Hepatocyte (in vitro differentiated cells): ENCODE data around the gene PHB1. TPM values are rescaled to one million over a fixed set of nuclear protein-coding genes. Genes with fewer than 3 reads are reported as not detected.

Experiments
- DNase-seq: peaks from one replicate; pipeline ENCODE4 v3.0.0-alpha.2; 2016; ENCODE audit warnings: low spot score
- H2AFZ ChIP-seq: fragments of 200-600 bp; sonication (generic); 2 replicates; pipeline ENCODE4 v1.6.0; 2016; ENCODE audit warnings: antibody characterized with exemption, mild to moderate bottlenecking
- H3K27ac ChIP-seq: fragments of 200-600 bp; sonication (generic); 2 replicates; pipeline ENCODE4 v1.5.1; 2016; ENCODE audit warnings: mild to moderate bottlenecking
- H3K27me3 ChIP-seq: fragments of 200-600 bp; sonication (generic); 2 replicates; pipeline ENCODE4 v1.6.1; 2016
- H3K36me3 ChIP-seq: fragments of 200-600 bp; sonication (generic); replicated peaks from 2 replicates; pipeline ENCODE4 v1.5.1; 2016; ENCODE audit warnings: low read depth; ENCODE audit not compliant: insufficient read depth
- H3K4me1 ChIP-seq: fragments of 200-600 bp; sonication (generic); 2 replicates; pipeline ENCODE4 v1.5.1; 2016; ENCODE audit warnings: mild to moderate bottlenecking, moderate library complexity; ENCODE audit not compliant: insufficient read depth
- H3K4me2 ChIP-seq: fragments of 200-600 bp; sonication (generic); 2 replicates; pipeline ENCODE4 v1.6.0; 2016
- H3K4me3 ChIP-seq: fragments of 200-600 bp; sonication (generic); 2 replicates; pipeline ENCODE4 v1.5.1; 2016; ENCODE audit warnings: mild to moderate bottlenecking
- H3K79me2 ChIP-seq: fragments of 200-600 bp; sonication (generic); 2 replicates; pipeline ENCODE4 v1.6.0; 2017; ENCODE audit warnings: mild to moderate bottlenecking
- H3K9me2 ChIP-seq: fragments of 200-600 bp; sonication (generic); replicated peaks from 2 replicates; pipeline ENCODE4 v1.6.0; 2017; ENCODE audit warnings: mild to moderate bottlenecking; ENCODE audit not compliant: insufficient read depth
- H3K9me3 ChIP-seq: fragments of 200-600 bp; sonication (generic); 2 replicates; pipeline ENCODE4 v1.5.1; 2016; ENCODE audit warnings: low read depth, mild to moderate bottlenecking
- H4K20me1 ChIP-seq: fragments of 200-600 bp; sonication (generic); 2 replicates; pipeline ENCODE4 v1.6.0; 2016; ENCODE audit warnings: mild to moderate bottlenecking; ENCODE audit not compliant: insufficient read depth, poor library complexity, severe bottlenecking
- EZH2 ChIP-seq: fragments of 200-600 bp; sonication (generic); IDR thresholded peaks from 2 replicates; pipeline ENCODE4 v1.6.1; 2016; ENCODE audit warnings: antibody characterized with exemption, mild to moderate bottlenecking, borderline replicate concordance
- EZH2phosphoT487 ChIP-seq: fragments of 200-600 bp; sonication (generic); IDR thresholded peaks from one replicate; pipeline ENCODE4 v1.6.1; 2018; ENCODE audit warnings: antibody characterized with exemption, mild to moderate bottlenecking, low read depth, moderate library complexity; ENCODE audit not compliant: unreplicated experiment, severe bottlenecking
- WGBS: methylation state at CpG from one replicate; pipeline ENCODE4 v1.1.6; 2016; ENCODE audit warnings: low lambda C conversion rate; ENCODE audit errors: missing lambda C conversion rate; 5-methylcytosine and 5-hydroxymethylcytosine counted together
- polyA plus RNA-seq: library from polyadenylated mRNA; unstranded; fragments of >200 nt; fragmentation: Nextera tagmentation; extraction: Ambion mirVana; gene quantifications from 2 replicates; pipeline ENCODE4 v1.2.1, GENCODE V29; 2016
- total RNA-seq: library from RNA; depleted of rRNA; stranded (reverse); fragments of >200 nt; gene quantifications from 2 replicates; pipeline ENCODE4 v1.2.3, GENCODE V29; 2014
- TF ChIP-seq, protein P1 (sequence below): fragments of 200-600 bp; sonication (generic); IDR thresholded peaks from 2 replicates; pipeline ENCODE4 v1.5.1; 2016; ENCODE audit warnings: antibody characterized with exemption, mild to moderate bottlenecking; ENCODE audit not compliant: poor library complexity

The PHB1 gene
- total and polyA plus RNA-seq, 2 experiments from 2014 or later = 114 to 171 TPM

GRCh38 chr17:49452661-49453060, 38.0 kb upstream of the PHB1 start:
- Histone ChIP-seq H3K36me3 (no peaks in the 10 kb centered on the region), H2AFZ (no peak overlapping the region), H3K9me2 (no peaks in the 10 kb centered on the region), H3K4me1 (peaks cover 14% of the 10 kb centered on the region), H3K27me3 (no peaks in the 10 kb centered on the region), H3K79me2 (no peaks in the 10 kb centered on the region), H3K4me3 (no peak overlapping the region), H4K20me1 (no peaks in the 10 kb centered on the region), H3K9me3 (no peaks in the 10 kb centered on the region), H3K4me2 (no peak overlapping the region), H3K27ac (no peak overlapping the region)
- no peak for DNase-seq
- TF ChIP-seq, protein P1, sequence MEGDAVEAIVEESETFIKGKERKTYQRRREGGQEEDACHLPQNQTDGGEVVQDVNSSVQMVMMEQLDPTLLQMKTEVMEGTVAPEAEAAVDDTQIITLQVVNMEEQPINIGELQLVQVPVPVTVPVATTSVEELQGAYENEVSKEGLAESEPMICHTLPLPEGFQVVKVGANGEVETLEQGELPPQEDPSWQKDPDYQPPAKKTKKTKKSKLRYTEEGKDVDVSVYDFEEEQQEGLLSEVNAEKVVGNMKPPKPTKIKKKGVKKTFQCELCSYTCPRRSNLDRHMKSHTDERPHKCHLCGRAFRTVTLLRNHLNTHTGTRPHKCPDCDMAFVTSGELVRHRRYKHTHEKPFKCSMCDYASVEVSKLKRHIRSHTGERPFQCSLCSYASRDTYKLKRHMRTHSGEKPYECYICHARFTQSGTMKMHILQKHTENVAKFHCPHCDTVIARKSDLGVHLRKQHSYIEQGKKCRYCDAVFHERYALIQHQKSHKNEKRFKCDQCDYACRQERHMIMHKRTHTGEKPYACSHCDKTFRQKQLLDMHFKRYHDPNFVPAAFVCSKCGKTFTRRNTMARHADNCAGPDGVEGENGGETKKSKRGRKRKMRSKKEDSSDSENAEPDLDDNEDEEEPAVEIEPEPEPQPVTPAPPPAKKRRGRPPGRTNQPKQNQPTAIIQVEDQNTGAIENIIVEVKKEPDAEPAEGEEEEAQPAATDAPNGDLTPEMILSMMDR = no peak
- no peak for TF ChIP-seq EZH2phosphoT487
- 97% methylated on average over 5 of the region's 5 CpGs for WGBS

GRCh38 chr17:49452201-49452600, 37.5 kb upstream of the PHB1 start:
- H4K20me1 ChIP-seq = no peaks in the 10 kb centered on the region
- H3K27me3 ChIP-seq = no peaks in the 10 kb centered on the region
- H3K27ac ChIP-seq = no peak overlapping the region
- 70% methylated on average over 5 of the region's 5 CpGs for WGBS
- H3K9me3 ChIP-seq = no peaks in the 10 kb centered on the region
- H2AFZ ChIP-seq = no peak overlapping the region
- H3K4me1 ChIP-seq = peaks cover 14% of the 10 kb centered on the region
- no peak overlapping the region for H3K4me2 ChIP-seq
- H3K9me2 ChIP-seq = no peaks in the 10 kb centered on the region
- no peak for TF ChIP-seq EZH2
- DNase-seq = no peak
- no peak overlapping the region for H3K4me3 ChIP-seq
- H3K79me2 ChIP-seq = no peaks in the 10 kb centered on the region
- no peaks in the 10 kb centered on the region for H3K36me3 ChIP-seq

- Histone ChIP-seq H3K4me2 (no peak overlapping the region), H3K27ac (no peak overlapping the region), H3K9me3 (no peaks in the 10 kb centered on the region), H3K36me3 (no peaks in the 10 kb centered on the region), H3K4me3 (no peak overlapping the region), H2AFZ (no peak overlapping the region), H4K20me1 (no peaks in the 10 kb centered on the region), H3K4me1 (peaks cover 6% of the 10 kb centered on the region), H3K79me2 (no peaks in the 10 kb centered on the region), H3K9me2 (no peaks in the 10 kb centered on the region), H3K27me3 (no peaks in the 10 kb centered on the region)
- no peak for DNase-seq
- TF ChIP-seq, protein P1 = no peak
- TF ChIP-seq EZH2 = no peak
- TF ChIP-seq EZH2phosphoT487 = no peak
- WGBS = 46% methylated on average over 3 of the region's 3 CpGs
These were observed 36.1 kb upstream of the PHB1 start for GRCh38 chr17:49450735-49451134.

GRCh38 chr17:49450181-49450580, 35.5 kb upstream of the PHB1 start:
- Histone ChIP-seq H3K27ac (no peak overlapping the region), H3K79me2 (no peaks in the 10 kb centered on the region), H3K4me2 (no peak overlapping the region), H3K36me3 (no peaks in the 10 kb centered on the region), H3K4me3 (no peak overlapping the region), H4K20me1 (no peaks in the 10 kb centered on the region), H3K27me3 (no peaks in the 10 kb centered on the region), H3K4me1 (peaks cover 5% of the 10 kb centered on the region), H3K9me2 (no peaks in the 10 kb centered on the region), H2AFZ (no peak overlapping the region), H3K9me3 (no peaks in the 10 kb centered on the region)
- TF ChIP-seq EZH2 (no peak), EZH2phosphoT487 (no peak)
- TF ChIP-seq, protein P1 = no peak
- WGBS = 88% methylated on average over 4 of the region's 4 CpGs
- no peak for DNase-seq
